Kidney epithelial cell (primary cell): ENCODE measurements around the gene GJB2. TPM values are rescaled to one million over a fixed set of nuclear protein-coding genes. Genes with fewer than 3 reads are reported as not detected.

Experiments used
- DNase-seq: peaks from one replicate; pipeline ENCODE4 v3.0.0-alpha.2; 2010; ENCODE audit warnings: low read depth
- H3K27me3 ChIP-seq: 2 replicates; pipeline ENCODE4 v1.6.0; 2011; ENCODE audit warnings: low read length; ENCODE audit not compliant: control insufficient read depth, insufficient read depth
- H3K36me3 ChIP-seq: 2 replicates; pipeline ENCODE4 v1.5.1; 2011; ENCODE audit warnings: low read length; ENCODE audit not compliant: control insufficient read depth, insufficient read depth
- H3K4me3 ChIP-seq: 2 replicates; pipeline ENCODE4 v1.5.1; 2011; ENCODE audit warnings: low read depth, mild to moderate bottlenecking, control low read depth, low read length
- CTCF ChIP-seq: IDR thresholded peaks from 2 replicates; pipeline ENCODE4 v1.5.1; 2011; ENCODE audit warnings: mild to moderate bottlenecking, moderate library complexity, low read length, control low read depth, inconsistent platforms; ENCODE audit not compliant: insufficient read depth, poor library complexity, severe bottlenecking
- total RNA-seq: library from RNA; depleted of rRNA; stranded (reverse); fragments of >200 nt; gene quantifications from 2 replicates; pipeline ENCODE4 v1.2.3, GENCODE V29; 2015

GJB2 gene
- total RNA-seq, 1 donor from 2014 or later: 8.6 TPM

GRCh38 chr13:20185366-20186056 is 7.2 kb downstream of the GJB2 start:
- DNase-seq: no peak
- no peak for TF ChIP-seq CTCF
- no peaks in the 10 kb centered on the region for H3K36me3 ChIP-seq
- H3K4me3 ChIP-seq: no peak overlapping the region
- no peaks in the 10 kb centered on the region for H3K27me3 ChIP-seq

- peak; percentile 43 for DNase-seq
- peak; percentile 87 for TF ChIP-seq CTCF
- no peaks in the 10 kb centered on the region for H3K36me3 ChIP-seq
- H3K4me3 ChIP-seq: no peak overlapping the region
- peaks cover 6% of the 10 kb centered on the region for H3K27me3 ChIP-seq
Measured at GRCh38 chr13:20182231-20182846, 10.4 kb downstream of the GJB2 start.

- no peaks in the 10 kb centered on the region for H3K36me3 ChIP-seq
- peaks cover 12% of the 10 kb centered on the region for H3K27me3 ChIP-seq
- no peak for DNase-seq
- TF ChIP-seq CTCF: no peak
- no peak overlapping the region for H3K4me3 ChIP-seq
Measured at GRCh38 chr13:20181188-20181587, 11.6 kb downstream of the GJB2 start.

GRCh38 chr13:20178156-20178555 is 14.6 kb downstream of the GJB2 start:
- no peak for TF ChIP-seq CTCF
- H3K4me3 ChIP-seq: no peak overlapping the region
- no peak for DNase-seq
- H3K36me3 ChIP-seq: no peaks in the 10 kb centered on the region
- H3K27me3 ChIP-seq: peaks cover 12% of the 10 kb centered on the region

- Histone ChIP-seq H3K27me3 (peaks cover 12% of the 10 kb centered on the region), H3K4me3 (no peak overlapping the region), H3K36me3 (no peaks in the 10 kb centered on the region)
- DNase-seq: no peak
- TF ChIP-seq CTCF: no peak
Measured at GRCh38 chr13:20177049-20177831, 15.5 kb downstream of the GJB2 start.
